IMR-90 (cell line): ENCODE results near the gene NCBP2L. TPM values are rescaled to one million over a fixed set of nuclear protein-coding genes. Genes with fewer than 3 reads are reported as not detected.
"Not testable (repeated sequence)": the region's sequence is repeated elsewhere in the genome, so short reads cannot be mapped to it uniquely, and the experiment has no call there.

Experiments
- ATAC-seq: fragments of 200-7000 bp; cut with Tn5 transposase; 2 replicates; pipeline ENCODE4 v1.9.1; 2020; ENCODE audit warnings: low read depth, mild to moderate bottlenecking, moderate library complexity
- BruUV-seq: library from RNA; stranded (reverse); fragments of 400-500 nt; replicated peaks from 2 replicates; lab custom pipeline; 2021; lab: Mats Ljungman, UMichigan
- CTCF ChIA-PET: fragments of 300-600 bp; formaldehyde crosslinking; extraction: SDS; loops from one replicate; lab custom pipeline; 2021; ENCODE audit warnings: antibody characterized with exemption; lab: Yijun Ruan, JAX
- POLR2A ChIA-PET: fragments of 300-600 bp; sonication (Branson Sonifier 250); formaldehyde crosslinking; loops from one replicate; lab custom pipeline; 2022; ENCODE audit warnings: antibody characterized with exemption; ENCODE audit not compliant: unreplicated experiment; lab: Charles Lee
- DNase-seq: peaks from one replicate; pipeline ENCODE4 v3.0.0; 2013
- H2AFZ ChIP-seq: replicated peaks from 2 replicates; pipeline ENCODE3; 2013; ENCODE audit warnings: low read length, mild to moderate bottlenecking; ENCODE audit not compliant: poor library complexity
- H2AK5ac ChIP-seq: 2 replicates; pipeline ENCODE4 v1.6.1; 2013; ENCODE audit warnings: low read depth, low read length, inconsistent platforms
- H2AK9ac ChIP-seq: replicated peaks from 2 replicates; pipeline ENCODE3; 2013; ENCODE audit warnings: mild to moderate bottlenecking, low read depth, low read length, moderate library complexity; ENCODE audit not compliant: poor library complexity
- H2BK120ac ChIP-seq: 2 replicates; pipeline ENCODE4 v1.6.1; 2013; ENCODE audit warnings: low read depth, low read length, inconsistent platforms
- H2BK15ac ChIP-seq: 3 replicates; pipeline ENCODE4 v1.6.1; 2013; ENCODE audit warnings: low read depth, low read length, inconsistent platforms
- H2BK20ac ChIP-seq: 2 replicates; pipeline ENCODE4 v1.6.1; 2013; ENCODE audit warnings: low read depth, mild to moderate bottlenecking, inconsistent platforms, low read length, moderate library complexity
- H2BK5ac ChIP-seq: 2 replicates; pipeline ENCODE4 v1.6.1; 2013; ENCODE audit warnings: mild to moderate bottlenecking, low read depth, low read length, inconsistent platforms; ENCODE audit not compliant: poor library complexity, severe bottlenecking
- H3K14ac ChIP-seq: replicated peaks from 2 replicates; pipeline ENCODE4 v1.6.1; 2013; ENCODE audit warnings: low read depth, low read length, inconsistent platforms
- H3K18ac ChIP-seq: 2 replicates; pipeline ENCODE4 v1.6.1; 2013; ENCODE audit warnings: low read depth, low read length, control low read depth
- H3K23ac ChIP-seq: 2 replicates; pipeline ENCODE4 v1.6.1; 2013; ENCODE audit warnings: low read depth, low read length, inconsistent platforms
- H3K27ac ChIP-seq: 2 replicates; pipeline ENCODE4 v1.5.1; 2013; ENCODE audit warnings: mild to moderate bottlenecking, control low read depth, low read length; ENCODE audit not compliant: insufficient read depth
- H3K27me3 ChIP-seq: 2 replicates; pipeline ENCODE4 v1.6.1; 2013; ENCODE audit warnings: low read length; ENCODE audit not compliant: control insufficient read depth, insufficient read depth
- H3K36me3 ChIP-seq: 2 replicates; pipeline ENCODE4 v1.6.1; 2013; ENCODE audit warnings: low read length, mixed read lengths; ENCODE audit not compliant: control insufficient read depth, insufficient read depth
- H3K4ac ChIP-seq: 2 replicates; pipeline ENCODE4 v1.6.1; 2013; ENCODE audit warnings: low read depth, low read length, inconsistent platforms
- H3K4me1 ChIP-seq: 2 replicates; pipeline ENCODE4 v1.6.1; 2013; ENCODE audit warnings: low read length, mixed read lengths; ENCODE audit not compliant: control insufficient read depth, insufficient read depth
- H3K4me2 ChIP-seq: 2 replicates; pipeline ENCODE4 v1.6.1; 2013; ENCODE audit warnings: low read depth, mild to moderate bottlenecking, control low read depth, low read length, moderate library complexity
- H3K4me3 ChIP-seq: 2 replicates; pipeline ENCODE4 v1.5.1; 2013; ENCODE audit warnings: low read depth, mild to moderate bottlenecking, control low read depth, low read length, moderate library complexity; ENCODE audit not compliant: insufficient read depth
- H3K56ac ChIP-seq: 2 replicates; pipeline ENCODE4 v1.6.1; 2013; ENCODE audit warnings: low read length, inconsistent platforms; ENCODE audit not compliant: insufficient read depth; ENCODE audit errors: extremely low read depth
- H3K79me1 ChIP-seq, 2 experiments: 2 replicates each; pipeline ENCODE4 v1.6.1; 2013; ENCODE audit warnings: low read length in 2 of 2, inconsistent platforms in 1 of 2, low read depth in 1 of 2
- H3K9ac ChIP-seq: 2 replicates; pipeline ENCODE4 v1.6.1; 2013; ENCODE audit warnings: low read depth, low read length, control low read depth
- H3K9me1 ChIP-seq: 2 replicates; pipeline ENCODE4 v1.6.1; 2013; ENCODE audit warnings: low read length, inconsistent platforms; ENCODE audit not compliant: insufficient read depth
- H3K9me3 ChIP-seq: 2 replicates; pipeline ENCODE4 v1.6.1; 2013; ENCODE audit warnings: low read length; ENCODE audit not compliant: control insufficient read depth, insufficient read depth
- H4K20me1 ChIP-seq: 2 replicates; pipeline ENCODE4 v1.6.1; 2013; ENCODE audit warnings: low read length, inconsistent platforms; ENCODE audit not compliant: insufficient read depth
- H4K5ac ChIP-seq: 2 replicates; pipeline ENCODE4 v1.6.1; 2013; ENCODE audit warnings: mild to moderate bottlenecking, low read depth, low read length, control low read depth
- H4K8ac ChIP-seq, 2 experiments: 2 replicates each; pipeline ENCODE4 v1.6.1; 2013; ENCODE audit warnings: low read depth in 2 of 2, low read length in 2 of 2, control low read depth in 1 of 2, inconsistent platforms in 1 of 2
- H4K91ac ChIP-seq: 2 replicates; pipeline ENCODE4 v1.6.1; 2013; ENCODE audit warnings: low read depth, low read length, inconsistent platforms; ENCODE audit not compliant: insufficient read depth
- WGBS, 2 experiments: methylation state at CpG; one replicate each; pipeline versions ENCODE4 v1.1.5 to v1.1.7; 2013; ENCODE audit warnings: missing lambda C conversion rate in 2 of 2; ENCODE audit not compliant: insufficient read length in 1 of 2; ENCODE audit errors: extremely low coverage in 2 of 2; 5-methylcytosine and 5-hydroxymethylcytosine counted together
- dilution Hi-C: fragments of 300-500 bp; cut with HindIII; formaldehyde crosslinking; loops from one replicate; pipeline ENCODE4 v1.14.3; 2018; ENCODE audit warnings: low sequenced_read_pairs; ENCODE audit not compliant: unreplicated experiment
- in situ Hi-C: fragments of 300-500 bp; cut with MboI; formaldehyde crosslinking; loops from 3 replicates; pipeline ENCODE4 v1.14.3; 2019; ENCODE audit warnings: low sequenced_read_pairs, inconsistent platforms, mixed read lengths
- intact Hi-C: fragments of 100-400 bp; cut with micrococcal nuclease; formaldehyde crosslinking; loops from 2 replicates; pipeline ENCODE4 v1.10.0; 2022
- polyA plus RNA-seq, 3 experiments: library from polyadenylated mRNA; depleted of rRNA; stranded (reverse); fragments of >200 nt; gene quantifications; 2 replicates each; pipeline ENCODE4 v1.2.3, GENCODE V29; 2012; ENCODE audit warnings: low replicate concordance in 1 of 3
- total RNA-seq: library from RNA; depleted of rRNA; stranded (reverse); fragments of >200 nt; gene quantifications from 2 replicates; pipeline ENCODE4 v1.2.3, GENCODE V29; 2012

Gene NCBP2L
- total and polyA plus RNA-seq, 2 of the 4 experiments (the other 2 are of a cell fraction) = not detected

GRCh38 chrX:107810053-107810452 lies 32.5 kb downstream of the NCBP2L start:
- CTCF ChIA-PET, H2BK120ac ChIP-seq, H3K79me1 ChIP-seq, H2BK5ac ChIP-seq, H3K4me3 ChIP-seq, H2BK20ac ChIP-seq, H4K20me1 ChIP-seq, H3K4me1 ChIP-seq, H3K9me1 ChIP-seq, H3K14ac ChIP-seq, H2AK9ac ChIP-seq, dilution Hi-C loops, BruUV-seq, H4K91ac ChIP-seq, H3K4ac ChIP-seq, ATAC-seq, H3K4me2 ChIP-seq, POLR2A ChIA-PET, H2AK5ac ChIP-seq, H3K23ac ChIP-seq, intact Hi-C loops, H3K36me3 ChIP-seq, H3K9me3 ChIP-seq, H3K18ac ChIP-seq, H3K27ac ChIP-seq, H3K27me3 ChIP-seq, DNase-seq, H2BK15ac ChIP-seq, H4K8ac ChIP-seq, in situ Hi-C loops, H4K5ac ChIP-seq, H2AFZ ChIP-seq, H3K9ac ChIP-seq, H3K56ac ChIP-seq: not testable (repeated sequence)
- WGBS, 2 experiments = no CpG with 5 or more reads among the region's 10 CpGs
